ENCODE results near the gene OTOS. TPM values are rescaled to one million over a fixed set of nuclear protein-coding genes. Genes with fewer than 3 reads are reported as not detected.

The OTOS gene
- total RNA-seq, 2 donors from 2014 or later, result not detected

DNA sequence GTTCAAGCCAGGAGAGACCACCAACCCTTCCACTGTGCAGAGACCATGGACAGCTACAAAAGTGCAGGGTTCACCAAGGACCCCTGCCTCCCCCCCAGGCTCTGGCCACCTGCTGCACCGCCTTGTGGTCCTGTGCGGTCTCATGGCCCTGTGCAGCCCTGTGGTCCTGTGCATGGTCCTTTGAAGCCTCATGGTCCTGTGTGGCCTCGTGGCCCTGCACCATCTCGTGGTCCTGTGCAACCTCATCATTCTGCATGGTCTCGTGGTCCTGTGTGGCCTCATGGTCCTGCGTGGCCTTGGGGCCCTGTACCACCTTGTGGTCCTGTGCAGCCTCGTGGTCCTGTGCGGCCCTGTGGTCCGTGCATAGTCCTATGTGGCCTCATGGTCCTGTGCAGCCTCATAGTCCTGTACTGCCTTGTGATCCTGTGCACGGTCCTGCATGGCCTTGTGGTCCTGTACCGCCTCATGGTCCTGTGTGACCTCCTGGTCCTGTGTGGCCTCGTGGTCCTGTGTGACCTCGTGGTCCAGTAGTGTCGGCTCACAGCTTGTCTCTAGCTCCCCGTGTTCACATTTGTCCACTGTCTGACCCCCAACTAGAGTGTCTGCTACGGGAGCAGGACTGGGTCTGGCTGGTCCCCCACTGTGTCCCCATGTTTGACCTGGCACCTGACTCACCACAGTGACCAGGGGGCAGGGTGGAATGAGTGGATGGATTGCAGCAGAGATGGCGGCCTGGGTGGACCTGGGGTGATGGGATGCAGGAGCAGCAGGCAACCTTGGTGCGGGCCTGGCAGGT is 20.0 kb upstream of the OTOS start:
- intact Hi-C loops (cut with DNase I), result no loop called here
- no peaks in the 10 kb centered on the region for H3K36me3 ChIP-seq
- no peak overlapping the region for H3K4me3 ChIP-seq
- no peaks in the 10 kb centered on the region for H3K9me3 ChIP-seq
- DNase-seq (ENCODE audit: low spot score), result no peak
- H3K27me3 ChIP-seq (replicated peaks; ENCODE audit: insufficient read depth), result no peaks in the 10 kb centered on the region
- 87% methylated on average over 18 of the region's 18 CpGs for WGBS
- no peak for TF ChIP-seq POLR2A (IDR thresholded peaks at IDR 0.05)
- TF ChIP-seq, protein P1, sequence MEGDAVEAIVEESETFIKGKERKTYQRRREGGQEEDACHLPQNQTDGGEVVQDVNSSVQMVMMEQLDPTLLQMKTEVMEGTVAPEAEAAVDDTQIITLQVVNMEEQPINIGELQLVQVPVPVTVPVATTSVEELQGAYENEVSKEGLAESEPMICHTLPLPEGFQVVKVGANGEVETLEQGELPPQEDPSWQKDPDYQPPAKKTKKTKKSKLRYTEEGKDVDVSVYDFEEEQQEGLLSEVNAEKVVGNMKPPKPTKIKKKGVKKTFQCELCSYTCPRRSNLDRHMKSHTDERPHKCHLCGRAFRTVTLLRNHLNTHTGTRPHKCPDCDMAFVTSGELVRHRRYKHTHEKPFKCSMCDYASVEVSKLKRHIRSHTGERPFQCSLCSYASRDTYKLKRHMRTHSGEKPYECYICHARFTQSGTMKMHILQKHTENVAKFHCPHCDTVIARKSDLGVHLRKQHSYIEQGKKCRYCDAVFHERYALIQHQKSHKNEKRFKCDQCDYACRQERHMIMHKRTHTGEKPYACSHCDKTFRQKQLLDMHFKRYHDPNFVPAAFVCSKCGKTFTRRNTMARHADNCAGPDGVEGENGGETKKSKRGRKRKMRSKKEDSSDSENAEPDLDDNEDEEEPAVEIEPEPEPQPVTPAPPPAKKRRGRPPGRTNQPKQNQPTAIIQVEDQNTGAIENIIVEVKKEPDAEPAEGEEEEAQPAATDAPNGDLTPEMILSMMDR (IDR thresholded peaks at IDR 0.05), result no peak
- no peak for TF ChIP-seq POLR2AphosphoS5 (IDR thresholded peaks at IDR 0.05)
- no peak overlapping the region for H3K27ac ChIP-seq
- H3K4me1 ChIP-seq (replicated peaks), result no peaks in the 10 kb centered on the region

DNA sequence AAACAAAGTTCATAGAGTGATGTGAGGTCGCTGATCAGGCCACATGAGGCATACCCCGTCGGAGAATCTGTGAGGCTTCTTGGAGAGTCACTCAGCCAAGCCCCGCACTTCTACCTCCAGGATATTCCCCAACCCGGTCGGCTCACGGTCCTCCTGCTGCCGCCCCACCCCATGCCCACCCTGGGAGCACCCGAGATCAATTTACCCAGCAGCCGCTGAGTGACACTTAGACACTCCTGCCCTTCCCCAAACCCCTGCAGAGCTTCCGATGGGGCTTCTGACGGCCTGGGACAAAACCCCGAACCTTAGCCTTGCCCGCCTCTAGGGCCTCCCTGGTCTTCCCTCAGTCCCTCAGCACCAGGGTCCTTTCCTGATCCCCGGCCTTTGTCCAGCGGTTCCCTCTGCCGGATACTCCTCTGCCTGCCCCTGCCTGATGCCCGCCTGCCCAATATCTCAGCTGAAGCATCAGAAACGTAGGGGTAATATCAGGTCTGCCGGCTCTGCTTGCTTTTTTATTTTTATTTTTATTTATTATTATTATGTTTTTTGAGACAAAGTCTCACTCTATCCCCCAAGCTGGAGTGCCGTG is 18.9 kb upstream of the OTOS start:
- no peak for DNase-seq (ENCODE audit: low spot score)
- Histone ChIP-seq H3K4me3 (no peak overlapping the region), H3K36me3 (no peaks in the 10 kb centered on the region), H3K9me3 (no peaks in the 10 kb centered on the region), H3K27ac (no peak overlapping the region), H3K4me1 (replicated peaks) (no peaks in the 10 kb centered on the region), H3K27me3 (replicated peaks; ENCODE audit: insufficient read depth) (no peaks in the 10 kb centered on the region)
- TF ChIP-seq POLR2A (IDR thresholded peaks at IDR 0.05) (no peak), POLR2AphosphoS5 (IDR thresholded peaks at IDR 0.05) (no peak)
- TF ChIP-seq, protein P1 (IDR thresholded peaks at IDR 0.05), result no peak
- WGBS, result 79% methylated on average over 21 of the region's 21 CpGs
- intact Hi-C loops (cut with DNase I), result no loop called here

DNA sequence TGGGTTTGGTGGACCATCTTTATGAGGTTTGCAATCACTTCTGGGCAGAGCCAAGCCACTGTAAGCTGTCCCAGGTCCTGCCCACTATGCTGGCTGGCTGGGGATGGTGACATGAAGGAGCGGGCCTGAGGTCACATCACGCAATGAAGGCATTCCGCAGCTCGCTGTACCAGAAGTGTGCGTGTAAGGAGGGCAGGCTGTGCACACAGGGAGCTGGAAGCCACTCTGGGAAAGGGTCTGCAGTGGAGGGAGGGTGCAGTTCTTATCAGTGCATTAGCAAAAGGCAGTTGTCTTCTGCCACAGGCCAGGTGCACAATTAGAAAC is 16.7 kb upstream of the OTOS start:
- intact Hi-C loops (cut with DNase I), result no loop called here
- H3K9me3 ChIP-seq, result no peaks in the 10 kb centered on the region
- TF ChIP-seq POLR2AphosphoS5 (IDR thresholded peaks at IDR 0.05) (no peak), POLR2A (IDR thresholded peaks at IDR 0.05) (no peak)
- TF ChIP-seq, protein P1 (IDR thresholded peaks at IDR 0.05), result no peak
- no peak overlapping the region for H3K27ac ChIP-seq
- WGBS, result 95% methylated on average over 5 of the region's 5 CpGs
- no peak overlapping the region for H3K4me3 ChIP-seq
- no peaks in the 10 kb centered on the region for H3K27me3 ChIP-seq (replicated peaks; ENCODE audit: insufficient read depth)
- H3K36me3 ChIP-seq, result no peaks in the 10 kb centered on the region
- DNase-seq (ENCODE audit: low spot score), result no peak
- H3K4me1 ChIP-seq (replicated peaks), result no peaks in the 10 kb centered on the region

DNA sequence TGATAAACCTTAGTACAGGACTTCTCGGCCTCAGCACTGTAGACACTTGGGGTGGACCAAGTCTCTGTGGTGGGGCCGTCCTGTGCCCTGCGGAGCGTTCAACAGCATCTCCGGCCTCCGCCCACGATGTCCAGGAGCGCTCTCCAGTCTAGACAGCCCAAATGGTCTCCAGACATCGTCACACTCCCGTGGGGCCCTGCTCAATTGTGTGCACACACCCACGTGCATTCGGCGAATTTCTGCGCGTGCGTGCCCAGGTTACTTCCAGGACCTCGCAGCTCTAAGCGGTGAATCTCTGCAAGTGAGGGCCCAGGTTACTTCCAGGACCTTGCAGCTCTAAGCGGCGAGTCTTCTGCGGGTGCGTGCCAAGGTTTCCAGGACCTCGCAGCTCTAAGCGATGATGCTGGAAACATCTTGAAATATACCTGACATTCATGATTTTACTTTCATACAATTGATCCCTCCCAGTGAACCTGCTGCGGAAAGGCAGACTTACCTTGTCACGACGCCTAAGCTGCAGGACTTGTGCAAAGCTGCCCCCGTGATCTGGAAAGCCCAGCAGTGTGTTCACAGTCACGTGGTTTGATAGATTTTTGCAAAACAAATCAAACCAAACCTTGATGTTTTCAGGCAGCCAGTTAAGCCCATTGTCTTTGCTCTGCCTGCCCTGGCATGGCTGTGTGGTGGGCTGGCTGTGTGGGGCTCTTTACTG is 16.1 kb upstream of the OTOS start:
- intact Hi-C loops (cut with DNase I), result no loop called here
- WGBS, result 81% methylated on average over 29 of the region's 29 CpGs
- Histone ChIP-seq H3K9me3 (no peaks in the 10 kb centered on the region), H3K27ac (no peak overlapping the region), H3K4me3 (no peak overlapping the region), H3K27me3 (replicated peaks; ENCODE audit: insufficient read depth) (no peaks in the 10 kb centered on the region), H3K36me3 (no peaks in the 10 kb centered on the region), H3K4me1 (replicated peaks) (no peaks in the 10 kb centered on the region)
- no peak for DNase-seq (ENCODE audit: low spot score)
- TF ChIP-seq, protein P1 (IDR thresholded peaks at IDR 0.05), result no peak
- no peak for TF ChIP-seq POLR2AphosphoS5 (IDR thresholded peaks at IDR 0.05)
- TF ChIP-seq POLR2A (IDR thresholded peaks at IDR 0.05), result no peak

Data from prostate gland (tissue), 2 donors.